Measurements from ENCODE around the gene DAPP1. TPM values are rescaled to one million over a fixed set of nuclear protein-coding genes. Genes with fewer than 3 reads are reported as not detected.
"Not testable (repeated sequence)": the region's sequence is repeated elsewhere in the genome, so short reads cannot be mapped to it uniquely, and the experiment has no call there.

DAPP1 gene
- not detected in 2 replicates for total RNA-seq (2014; rRNA removed; shearing (Covaris generic))
- polyA plus RNA-seq (2014; cell fraction: nucleus; rRNA removed): not detected in 2 replicates

DNA sequence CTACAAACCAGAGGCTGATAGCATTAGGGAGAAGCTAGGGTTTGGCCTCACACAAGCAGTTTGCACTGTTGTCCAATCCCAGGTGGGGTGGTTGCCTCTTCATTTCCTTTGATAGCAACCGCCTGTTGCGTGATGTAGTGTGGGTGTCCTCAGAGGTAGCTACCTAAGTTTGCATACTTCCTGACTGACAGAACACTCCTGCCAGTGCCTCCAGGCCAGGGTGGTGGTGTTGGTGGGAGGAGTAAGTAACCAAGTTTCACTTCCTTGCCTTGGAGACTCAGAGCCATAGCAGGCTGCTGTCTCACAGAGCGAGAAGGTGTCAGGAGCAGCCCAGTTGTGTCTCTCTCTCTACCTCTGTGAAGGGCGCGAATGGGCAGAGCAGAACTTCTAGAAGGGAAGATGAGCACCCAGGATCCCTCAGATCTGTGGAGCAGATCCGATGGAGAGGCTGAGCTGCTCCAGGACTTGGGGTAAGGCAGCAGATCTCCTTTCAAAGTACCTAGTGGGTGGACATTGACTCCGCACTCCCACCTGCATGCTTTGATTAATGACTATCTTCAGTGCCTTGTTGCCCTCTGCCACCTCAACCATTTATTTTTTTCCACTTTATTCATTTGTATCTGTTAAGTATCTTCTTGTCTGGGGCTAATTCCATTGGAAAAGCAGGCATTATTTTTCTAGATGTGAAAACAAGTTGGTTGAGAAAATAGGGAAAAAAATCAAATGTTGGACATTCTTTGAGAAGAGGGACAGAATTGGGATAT, at the start of gene DAPP1:
DAPP1 (plus strand) TSS at position 283 of the 764 bp plus-strand sequence; CDS start at position 370, 87 bp downstream.
- no peak for DNase-seq (ENCODE audit: extremely low read depth, low read depth)

- not testable (repeated sequence) for DNase-seq (ENCODE audit: extremely low read depth, low read depth)
Observed at GRCh38 chr4:99770842-99771241, 45.8 kb upstream of the DAPP1 start.

DNA sequence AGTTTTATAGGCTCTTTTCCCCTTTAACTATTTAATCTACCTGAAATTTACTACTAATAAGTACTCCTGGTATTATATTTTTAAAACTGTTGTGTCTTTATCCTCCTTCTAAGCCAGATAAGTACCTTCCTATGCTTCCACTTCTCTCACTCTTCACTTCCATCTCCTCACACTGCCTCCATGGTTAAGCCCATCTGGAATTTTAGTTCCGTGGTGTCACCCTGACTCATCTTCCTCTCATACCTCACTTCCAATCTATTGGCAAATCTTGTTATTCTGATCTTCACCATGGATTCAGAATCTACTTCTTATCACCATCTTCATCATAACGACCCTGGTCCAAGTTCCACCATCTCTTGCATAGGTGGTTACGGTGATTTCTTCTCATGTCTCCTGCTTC, 32.7 kb upstream of the DAPP1 start:
- DNase-seq (ENCODE audit: extremely low read depth, low read depth): no peak

GRCh38 chr4:99784842-99785241, 31.8 kb upstream of the DAPP1 start:
- no peak for DNase-seq (ENCODE audit: extremely low read depth, low read depth)

- no peak for DNase-seq (ENCODE audit: extremely low read depth, low read depth)
Observed at GRCh38 chr4:99790796-99791617, 25.6 kb upstream of the DAPP1 start.

GRCh38 chr4:99800332-99801004, 16.2 kb upstream of the DAPP1 start:
- no peak for DNase-seq (ENCODE audit: extremely low read depth, low read depth)

DNA sequence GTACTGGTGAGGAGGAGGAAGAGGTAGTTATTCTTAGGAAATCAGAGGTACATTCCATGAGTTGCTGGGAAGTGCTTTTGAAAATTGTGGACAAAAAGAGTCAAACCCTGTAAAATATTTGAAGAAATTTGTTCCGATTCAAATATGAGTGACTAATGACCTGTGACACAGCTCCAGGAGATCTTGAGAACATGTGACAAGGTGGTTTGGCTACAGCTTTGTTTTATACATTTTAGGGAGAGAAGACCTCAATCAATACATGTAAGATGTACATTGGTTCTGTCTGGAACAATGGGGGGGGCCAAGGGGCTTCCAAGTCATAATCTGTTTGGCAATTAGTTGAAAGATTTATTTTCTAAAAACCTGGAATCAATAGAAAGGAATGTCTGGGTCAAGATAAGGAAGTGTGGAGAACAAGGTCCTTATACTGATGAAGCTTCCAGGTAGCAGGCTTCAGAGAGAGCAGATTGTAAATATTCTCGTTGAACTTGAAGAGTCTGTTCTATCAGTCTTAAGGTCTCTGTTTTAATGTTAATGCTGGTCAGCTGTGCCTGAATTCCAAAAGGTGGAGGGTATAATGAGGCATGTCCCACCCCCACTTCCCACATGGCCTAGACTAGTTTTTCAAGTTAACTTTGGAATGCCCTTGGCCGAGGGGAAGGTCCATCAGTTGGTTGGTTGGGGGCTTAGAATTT, 15.5 kb upstream of the DAPP1 start:
- DNase-seq (ENCODE audit: extremely low read depth, low read depth): no peak

DNA sequence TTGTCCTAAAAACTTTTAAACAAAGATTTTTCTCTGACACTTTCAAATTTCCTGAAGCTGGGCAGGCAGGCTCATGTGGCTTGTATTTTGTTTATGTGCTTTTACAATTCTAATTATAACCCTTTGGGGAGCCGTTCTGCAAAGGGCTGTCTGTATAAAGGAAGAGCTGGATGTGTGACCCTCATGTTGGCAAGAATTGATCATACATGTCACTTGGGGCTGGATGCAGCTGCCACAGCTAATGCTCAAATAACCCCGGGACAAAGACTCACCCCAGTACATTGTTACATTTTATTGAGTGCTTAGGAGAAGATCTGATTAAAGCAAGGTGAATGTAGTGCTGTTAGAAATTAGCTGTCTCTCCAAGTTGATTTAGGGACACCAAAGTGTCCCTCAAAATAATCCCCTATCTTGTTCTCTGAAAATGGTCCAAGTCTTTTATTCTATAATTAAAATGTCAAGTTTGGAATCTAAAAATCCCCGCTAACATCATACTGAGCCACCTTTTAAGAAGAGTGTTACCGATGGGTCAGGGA, 13.0 kb upstream of the DAPP1 start:
- DNase-seq (ENCODE audit: extremely low read depth, low read depth): no peak

DNA sequence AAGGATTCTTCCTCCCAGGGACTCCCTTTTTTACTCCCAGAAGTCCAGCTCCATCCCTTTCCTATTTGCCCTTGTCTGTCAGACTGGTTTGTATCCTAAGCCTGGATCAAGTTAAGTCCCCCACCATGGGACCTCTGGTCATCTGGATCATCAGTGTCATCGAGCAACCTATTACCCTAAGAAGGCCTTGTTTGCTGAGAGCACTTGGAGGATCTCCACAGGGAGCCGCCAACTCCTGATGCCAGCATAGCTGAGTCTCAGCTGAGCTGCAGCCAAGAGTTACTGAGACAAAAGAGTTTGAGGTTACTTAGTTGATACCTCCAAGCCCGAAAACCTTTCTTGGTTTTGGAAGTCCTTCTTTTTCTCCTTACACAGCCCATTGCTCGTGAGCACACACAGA, 10.1 kb upstream of the DAPP1 start:
- no peak for DNase-seq (ENCODE audit: extremely low read depth, low read depth)

DNA sequence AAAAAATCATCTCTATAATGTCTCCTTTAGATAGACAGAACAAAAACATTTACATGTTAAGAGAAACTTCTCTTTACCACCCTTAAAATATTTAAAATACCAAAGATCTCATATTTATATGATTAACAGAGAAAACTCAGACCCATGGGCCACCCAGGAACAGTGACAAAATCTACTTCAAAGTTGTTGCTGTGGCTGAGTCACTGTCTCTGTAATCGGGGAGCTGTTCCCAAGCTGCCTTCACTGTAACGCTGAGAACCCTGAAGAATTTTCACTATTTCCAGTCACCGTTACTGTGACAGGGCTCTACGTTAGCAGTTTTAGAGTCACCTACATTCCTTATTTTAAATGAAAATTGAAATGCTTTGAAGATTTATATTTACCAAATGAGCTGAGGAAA, 9.0 kb upstream of the DAPP1 start:
- DNase-seq (ENCODE audit: extremely low read depth, low read depth): no peak

DNA sequence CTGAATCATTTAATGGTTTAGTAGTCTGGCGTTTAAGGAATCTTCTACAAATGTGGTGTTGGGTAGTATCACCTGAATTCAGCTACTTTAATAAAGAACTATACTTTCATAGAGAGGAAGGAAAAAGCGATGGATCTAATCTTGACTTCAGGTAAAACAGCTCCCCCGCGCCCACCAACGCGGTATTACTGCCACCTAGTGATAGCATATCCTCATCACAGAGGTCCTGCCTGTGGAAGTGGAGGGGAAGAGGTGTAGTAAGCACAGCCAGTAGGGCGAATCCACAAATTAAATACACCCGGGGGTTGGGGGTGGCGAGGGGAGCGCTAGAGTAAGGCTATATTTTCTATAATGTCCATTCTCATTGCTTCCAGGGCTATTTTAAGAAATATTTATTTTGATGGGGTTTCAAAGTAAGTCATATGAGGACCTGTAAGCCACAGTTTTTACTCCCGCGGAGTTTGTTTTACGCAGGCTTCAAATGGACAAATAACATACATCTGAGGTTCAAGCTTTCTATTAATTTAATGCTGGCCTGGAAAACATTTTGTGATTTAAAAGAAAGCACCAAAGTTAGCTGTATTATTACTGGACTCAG, 8.3 kb upstream of the DAPP1 start:
- DNase-seq (ENCODE audit: extremely low read depth, low read depth): peak; percentile 62

- no peak for DNase-seq (ENCODE audit: extremely low read depth, low read depth)
Observed at GRCh38 chr4:99809326-99809725, 7.3 kb upstream of the DAPP1 start.

DNA sequence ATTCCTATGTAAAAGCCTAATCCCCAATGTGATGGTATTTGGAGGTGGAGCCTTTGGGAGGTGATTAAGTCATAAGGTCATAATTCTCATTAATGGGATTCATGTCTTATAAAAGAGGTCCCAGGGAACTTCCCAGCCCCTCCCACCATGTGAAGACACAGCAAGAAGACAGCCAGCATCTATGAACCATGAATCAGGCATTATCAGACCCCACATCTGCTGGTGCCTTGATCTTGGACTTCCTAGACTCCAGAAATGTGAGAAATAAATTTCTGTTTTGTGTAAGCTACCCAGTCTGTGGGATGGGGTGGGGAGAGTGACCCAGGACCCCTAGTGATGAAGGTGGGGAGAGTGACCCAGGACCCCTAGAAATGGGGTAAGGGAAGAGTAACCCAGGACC, 6.1 kb upstream of the DAPP1 start:
- no peak for DNase-seq (ENCODE audit: extremely low read depth, low read depth)

DNA sequence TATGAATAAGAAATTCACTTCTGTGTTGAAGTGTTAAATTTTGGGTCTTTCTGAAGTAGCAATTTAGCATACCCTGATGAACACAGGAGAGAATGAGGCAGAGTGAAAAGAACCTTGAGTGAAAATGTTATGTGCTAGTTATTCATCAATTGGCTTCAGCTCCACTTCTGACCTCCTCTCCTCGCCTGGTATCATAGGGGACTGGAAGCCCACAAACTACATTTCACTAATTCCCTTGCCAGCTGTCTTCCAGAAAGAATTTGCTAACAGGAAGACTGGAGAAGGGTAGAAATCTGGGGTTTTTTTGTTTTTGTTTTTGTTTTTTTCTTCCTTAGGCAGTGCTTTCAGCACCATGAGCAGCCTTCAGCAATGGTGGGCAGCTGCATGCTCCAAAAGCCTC, 5.5 kb upstream of the DAPP1 start:
- no peak for DNase-seq (ENCODE audit: extremely low read depth, low read depth)

GRCh38 chr4:99811850-99812249, 4.8 kb upstream of the DAPP1 start:
- DNase-seq (ENCODE audit: extremely low read depth, low read depth): peak; percentile 8

DNA sequence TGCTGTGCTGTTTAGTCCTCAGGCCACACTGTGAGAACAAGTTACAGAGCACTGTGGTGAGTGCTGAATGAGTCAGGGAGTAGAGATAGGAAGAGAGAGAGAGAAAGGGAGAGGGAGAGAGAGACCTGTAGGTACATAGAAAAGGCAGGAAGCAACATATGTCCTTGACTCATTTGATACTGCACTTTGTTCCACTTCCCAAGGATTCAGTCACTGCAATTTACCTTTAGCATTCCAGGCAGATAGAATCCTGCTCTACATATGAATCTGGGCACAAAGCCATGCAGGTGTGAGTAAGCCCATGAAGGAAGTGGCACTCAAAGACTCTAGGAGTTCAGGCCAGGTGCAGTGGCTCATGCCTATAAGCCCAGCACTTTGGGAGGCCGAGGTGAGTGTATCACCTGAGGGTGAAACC, 1.0 kb upstream of the DAPP1 start:
- no peak for DNase-seq (ENCODE audit: extremely low read depth, low read depth)

DNA sequence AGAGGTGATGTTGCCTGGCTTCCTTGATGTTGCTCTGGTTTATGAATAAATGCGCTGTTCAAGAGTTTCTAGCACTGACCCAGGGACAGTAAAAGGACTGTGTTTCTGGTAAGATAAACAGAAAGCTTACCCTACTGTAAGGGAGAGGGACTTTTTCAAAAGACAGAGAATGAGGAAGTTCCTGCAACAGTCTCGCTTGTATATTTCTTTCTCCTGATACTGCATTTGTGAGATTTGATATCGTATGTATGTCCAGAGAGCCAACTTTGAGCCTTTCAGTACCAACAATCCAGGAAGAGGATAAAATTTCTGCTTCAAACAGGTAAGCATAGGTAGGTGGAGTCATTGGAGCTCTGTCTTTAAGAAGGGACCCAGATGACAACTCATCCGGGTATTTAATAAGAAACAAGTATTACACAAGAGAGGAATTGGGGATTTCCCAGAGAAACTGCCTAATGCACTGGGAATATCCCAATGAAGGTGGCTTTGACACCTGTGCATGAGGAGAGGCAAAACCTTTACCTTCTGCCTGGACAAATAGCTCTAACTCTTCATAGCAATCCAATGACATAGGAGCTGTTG, 773 bp downstream of the DAPP1 start:
- no peak for DNase-seq (ENCODE audit: extremely low read depth, low read depth)

DNA sequence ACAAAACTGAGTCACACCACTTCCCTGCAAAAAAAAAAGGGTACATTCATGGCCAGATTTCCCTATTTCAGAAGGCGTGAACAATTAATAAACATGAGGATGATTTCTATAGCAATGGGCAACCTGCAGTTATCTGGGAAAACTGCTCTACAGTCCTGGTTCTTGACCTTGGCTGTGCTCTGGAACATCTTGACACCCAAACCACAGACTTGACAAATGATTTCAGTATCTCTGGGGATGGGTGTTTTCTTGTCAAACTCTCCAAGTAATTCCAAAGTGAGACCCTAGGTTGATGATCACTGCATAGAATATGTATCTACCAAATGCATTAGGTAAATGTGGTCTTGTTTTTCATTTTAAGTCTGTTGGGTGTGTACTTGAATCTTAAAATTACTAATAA, 2.0 kb downstream of the DAPP1 start:
- DNase-seq (ENCODE audit: extremely low read depth, low read depth): no peak

GRCh38 chr4:99821918-99822503, 5.4 kb downstream of the DAPP1 start:
- DNase-seq (ENCODE audit: extremely low read depth, low read depth): no peak
